Neural progenitor cell (in vitro differentiated cells): ENCODE results near the gene DMWD. TPM values are rescaled to one million over a fixed set of nuclear protein-coding genes. Genes with fewer than 3 reads are reported as not detected.
"Not testable (repeated sequence)": the region's sequence is repeated elsewhere in the genome, so short reads cannot be mapped to it uniquely, and the experiment has no call there.

Experiments
- DNase-seq: peaks from one replicate; pipeline ENCODE4 v3.0.0-alpha.2; 2016; ENCODE audit warnings: low spot score
- H2AFZ ChIP-seq: fragments of 200-600 bp; sonication (generic); replicated peaks from 2 replicates; pipeline ENCODE4 v1.6.1; 2016; ENCODE audit warnings: antibody characterized with exemption
- H3F3A ChIP-seq: fragments of 200-600 bp; sonication (generic); 2 replicates; pipeline ENCODE4 v1.6.1; 2016; ENCODE audit warnings: antibody characterized with exemption, low read depth
- H3K27ac ChIP-seq: fragments of 200-600 bp; sonication (generic); 2 replicates; pipeline ENCODE4 v1.5.1; 2016; ENCODE audit warnings: mild to moderate bottlenecking
- H3K27me3 ChIP-seq: fragments of 200-600 bp; sonication (generic); 2 replicates; pipeline ENCODE4 v1.6.1; 2016; ENCODE audit warnings: mild to moderate bottlenecking, moderate library complexity
- H3K36me3 ChIP-seq: fragments of 200-600 bp; sonication (generic); 2 replicates; pipeline ENCODE4 v1.5.1; 2016
- H3K4me1 ChIP-seq: fragments of 200-600 bp; sonication (generic); 2 replicates; pipeline ENCODE4 v1.6.1; 2016; ENCODE audit warnings: mixed run types
- H3K4me2 ChIP-seq: fragments of 200-600 bp; sonication (generic); 2 replicates; pipeline ENCODE4 v1.6.1; 2016
- H3K4me3 ChIP-seq: fragments of 200-600 bp; sonication (generic); 2 replicates; pipeline ENCODE4 v1.5.1; 2016
- H3K79me2 ChIP-seq: fragments of 200-600 bp; sonication (generic); 2 replicates; pipeline ENCODE4 v1.6.1; 2016; ENCODE audit warnings: low read depth
- H3K9ac ChIP-seq: fragments of 200-600 bp; sonication (generic); 2 replicates; pipeline ENCODE4 v1.6.1; 2016
- H3K9me3 ChIP-seq: fragments of 200-600 bp; sonication (generic); 2 replicates; pipeline ENCODE4 v1.5.1; 2016; ENCODE audit warnings: low read depth
- H4K20me1 ChIP-seq: fragments of 200-600 bp; sonication (generic); 2 replicates; pipeline ENCODE4 v1.6.1; 2016; ENCODE audit warnings: low read depth
- H3K27ac Mint-ChIP-seq: 3 replicates; pipeline ENCODE4 v1.8.0; 2021; ENCODE audit warnings: mixed read lengths
- H3K27me3 Mint-ChIP-seq: 2 replicates; pipeline ENCODE4 v1.8.0; 2022; ENCODE audit warnings: low read depth, mild to moderate bottlenecking, inconsistent platforms, moderate library complexity, mixed read lengths; ENCODE audit not compliant: insufficient read depth
- H3K36me3 Mint-ChIP-seq: 3 replicates; pipeline ENCODE4 v1.8.0; 2021; ENCODE audit warnings: mixed read lengths
- H3K4me1 Mint-ChIP-seq: 3 replicates; pipeline ENCODE4 v1.8.0; 2021; ENCODE audit warnings: mixed read lengths
- H3K4me3 Mint-ChIP-seq: 3 replicates; pipeline ENCODE4 v1.8.0; 2021; ENCODE audit warnings: mild to moderate bottlenecking, moderate library complexity, mixed read lengths
- H3K9me3 Mint-ChIP-seq: 3 replicates; pipeline ENCODE4 v1.8.0; 2020; ENCODE audit warnings: mixed read lengths
- EZH2 ChIP-seq: fragments of 200-600 bp; sonication (generic); IDR thresholded peaks from 2 replicates; pipeline ENCODE4 v1.6.1; 2017; ENCODE audit warnings: antibody characterized with exemption, mild to moderate bottlenecking, moderate library complexity
- EZH2phosphoT487 ChIP-seq: fragments of 200-600 bp; sonication (generic); IDR thresholded peaks from 2 replicates; pipeline ENCODE4 v1.6.1; 2017; ENCODE audit warnings: antibody characterized with exemption
- total RNA-seq: library from RNA; depleted of rRNA; stranded (reverse); fragments of >200 nt; gene quantifications from 2 replicates; pipeline ENCODE4 v1.2.3, GENCODE V29; 2015; ENCODE audit warnings: low replicate concordance
- TF ChIP-seq, protein P1 (sequence below): fragments of 200-600 bp; sonication (generic); IDR thresholded peaks from 2 replicates; pipeline ENCODE4 v1.5.1; 2017; ENCODE audit warnings: antibody characterized with exemption, mild to moderate bottlenecking

Gene DMWD
- total RNA-seq, 1 donor from 2014 or later, result 22.8 TPM

DNA sequence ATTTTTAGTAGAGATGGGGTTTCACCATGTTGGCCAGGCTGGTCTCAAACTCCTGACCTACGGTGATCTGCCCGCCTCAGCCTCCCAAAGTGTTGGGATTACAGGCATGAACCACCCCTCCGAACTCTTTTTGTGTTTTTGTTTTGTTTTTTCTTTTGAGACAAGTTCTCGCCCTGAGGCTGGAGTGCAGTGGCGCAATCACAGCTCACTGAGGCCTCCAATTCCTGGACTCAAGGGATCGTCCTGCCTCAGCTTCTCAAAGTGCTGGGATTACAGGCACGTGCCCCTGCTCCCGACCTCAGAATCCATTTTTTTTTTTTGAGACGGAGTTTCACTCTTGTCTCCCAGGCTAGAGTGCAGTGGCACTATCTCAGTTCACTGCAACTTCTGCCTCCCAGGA is 35.0 kb downstream of the DMWD start:
- Histone ChIP-seq H4K20me1 (no peaks in the 10 kb centered on the region), H3K36me3 (no peaks in the 10 kb centered on the region), H3K4me1 (no peaks in the 10 kb centered on the region), H3F3A (no peaks in the 10 kb centered on the region), H3K4me3 (no peak overlapping the region), H2AFZ (no peak overlapping the region), H3K27me3 (no peaks in the 10 kb centered on the region), H3K4me2 (no peak overlapping the region), H3K9me3 (no peaks in the 10 kb centered on the region), H3K79me2 (no peaks in the 10 kb centered on the region), H3K9ac (no peak overlapping the region), H3K27ac (no peak overlapping the region)
- Mint-ChIP-seq H3K9me3 (no peaks in the 10 kb centered on the region), H3K36me3 (no peaks in the 10 kb centered on the region), H3K27ac (no peak overlapping the region), H3K4me1 (peaks cover 3% of the 10 kb centered on the region), H3K4me3 (no peak overlapping the region), H3K27me3 (peaks cover 4% of the 10 kb centered on the region)
- TF ChIP-seq, protein P1, sequence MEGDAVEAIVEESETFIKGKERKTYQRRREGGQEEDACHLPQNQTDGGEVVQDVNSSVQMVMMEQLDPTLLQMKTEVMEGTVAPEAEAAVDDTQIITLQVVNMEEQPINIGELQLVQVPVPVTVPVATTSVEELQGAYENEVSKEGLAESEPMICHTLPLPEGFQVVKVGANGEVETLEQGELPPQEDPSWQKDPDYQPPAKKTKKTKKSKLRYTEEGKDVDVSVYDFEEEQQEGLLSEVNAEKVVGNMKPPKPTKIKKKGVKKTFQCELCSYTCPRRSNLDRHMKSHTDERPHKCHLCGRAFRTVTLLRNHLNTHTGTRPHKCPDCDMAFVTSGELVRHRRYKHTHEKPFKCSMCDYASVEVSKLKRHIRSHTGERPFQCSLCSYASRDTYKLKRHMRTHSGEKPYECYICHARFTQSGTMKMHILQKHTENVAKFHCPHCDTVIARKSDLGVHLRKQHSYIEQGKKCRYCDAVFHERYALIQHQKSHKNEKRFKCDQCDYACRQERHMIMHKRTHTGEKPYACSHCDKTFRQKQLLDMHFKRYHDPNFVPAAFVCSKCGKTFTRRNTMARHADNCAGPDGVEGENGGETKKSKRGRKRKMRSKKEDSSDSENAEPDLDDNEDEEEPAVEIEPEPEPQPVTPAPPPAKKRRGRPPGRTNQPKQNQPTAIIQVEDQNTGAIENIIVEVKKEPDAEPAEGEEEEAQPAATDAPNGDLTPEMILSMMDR, result no peak
- TF ChIP-seq EZH2phosphoT487 (no peak), EZH2 (no peak)
- DNase-seq, result no peak

DNA sequence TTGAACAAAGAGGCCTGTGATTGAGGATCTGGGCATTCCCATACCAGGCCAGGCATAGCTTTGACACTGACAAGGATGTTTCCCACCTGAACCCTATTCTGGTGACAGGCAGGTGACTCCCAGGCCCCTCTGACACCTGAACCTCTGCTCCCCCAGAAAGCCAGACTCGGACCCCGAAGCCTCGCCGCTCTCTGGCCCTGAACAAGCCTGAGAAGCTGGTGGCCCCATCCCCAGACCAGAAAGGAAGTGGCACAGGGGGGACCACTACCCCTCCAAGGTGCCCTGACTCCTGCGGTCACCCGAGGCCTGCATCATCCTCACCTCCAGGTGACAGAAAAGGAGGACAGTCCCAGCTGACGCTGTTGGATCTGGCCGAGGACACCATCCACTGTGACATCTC is 38.3 kb downstream of the DMWD start:
- H3K36me3 Mint-ChIP-seq, result no peaks in the 10 kb centered on the region

DNA sequence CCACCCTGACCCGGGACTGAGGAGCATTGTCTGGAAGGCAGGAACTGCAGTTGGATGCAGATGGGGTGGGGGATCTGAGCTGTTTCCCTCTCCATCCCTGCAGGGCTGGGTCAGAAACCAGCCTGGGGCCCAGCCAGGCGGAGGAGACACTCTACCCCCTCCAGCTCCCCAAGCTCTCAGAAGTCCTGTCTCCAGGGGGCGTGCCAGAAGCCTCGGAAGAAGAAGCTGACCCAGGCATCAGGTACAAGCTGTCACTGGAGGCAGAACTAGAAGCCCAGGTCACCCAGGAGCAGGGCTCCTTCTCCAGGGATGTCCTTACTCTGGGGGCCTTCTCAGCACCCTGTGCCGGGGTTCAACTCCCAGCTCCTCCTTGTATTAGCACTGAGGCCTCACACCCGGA is 39.1 kb downstream of the DMWD start:
- Mint-ChIP-seq H3K36me3 (no peaks in the 10 kb centered on the region), H3K4me1 (peaks cover 5% of the 10 kb centered on the region), H3K9me3 (no peaks in the 10 kb centered on the region), H3K27me3 (peaks cover 9% of the 10 kb centered on the region), H3K4me3 (no peak overlapping the region), H3K27ac (no peak overlapping the region)
- no peak overlapping the region for H3K9ac ChIP-seq
- no peak for TF ChIP-seq EZH2phosphoT487
- TF ChIP-seq, protein P1, result peak; percentile 40
- H3K4me1 ChIP-seq, result no peaks in the 10 kb centered on the region
- no peaks in the 10 kb centered on the region for H3F3A ChIP-seq
- DNase-seq, result peak; percentile 63
- H3K36me3 ChIP-seq, result no peaks in the 10 kb centered on the region
- no peaks in the 10 kb centered on the region for H4K20me1 ChIP-seq
- peak overlapping the region; percentile 86 for H2AFZ ChIP-seq
- H3K27ac ChIP-seq, result no peak overlapping the region
- H3K27me3 ChIP-seq, result no peaks in the 10 kb centered on the region
- H3K9me3 ChIP-seq, result no peaks in the 10 kb centered on the region
- no peaks in the 10 kb centered on the region for H3K79me2 ChIP-seq
- H3K4me2 ChIP-seq, result no peak overlapping the region
- H3K4me3 ChIP-seq, result no peak overlapping the region

More for the DNA sequence above, 38.3 kb downstream of the DMWD start:
- no peak overlapping the region for H2AFZ ChIP-seq
- H3K4me3 Mint-ChIP-seq, result no peak overlapping the region
- no peaks in the 10 kb centered on the region for H3K4me1 ChIP-seq
- H3K36me3 ChIP-seq, result no peaks in the 10 kb centered on the region
- no peaks in the 10 kb centered on the region for H3K9me3 Mint-ChIP-seq
- H3K79me2 ChIP-seq, result no peaks in the 10 kb centered on the region
- peaks cover 9% of the 10 kb centered on the region for H3K27me3 Mint-ChIP-seq
- no peak overlapping the region for H3K4me2 ChIP-seq
- H4K20me1 ChIP-seq, result no peaks in the 10 kb centered on the region
- no peaks in the 10 kb centered on the region for H3K9me3 ChIP-seq
- no peak overlapping the region for H3K4me3 ChIP-seq
- H3K27ac Mint-ChIP-seq, result no peak overlapping the region
- no peak overlapping the region for H3K27ac ChIP-seq
- no peaks in the 10 kb centered on the region for H3F3A ChIP-seq
- DNase-seq, result no peak
- no peak for TF ChIP-seq EZH2phosphoT487
- TF ChIP-seq EZH2, result no peak
- TF ChIP-seq, protein P1, result no peak
- peaks cover 5% of the 10 kb centered on the region for H3K4me1 Mint-ChIP-seq
- H3K27me3 ChIP-seq, result no peaks in the 10 kb centered on the region
- no peak overlapping the region for H3K9ac ChIP-seq

DNA sequence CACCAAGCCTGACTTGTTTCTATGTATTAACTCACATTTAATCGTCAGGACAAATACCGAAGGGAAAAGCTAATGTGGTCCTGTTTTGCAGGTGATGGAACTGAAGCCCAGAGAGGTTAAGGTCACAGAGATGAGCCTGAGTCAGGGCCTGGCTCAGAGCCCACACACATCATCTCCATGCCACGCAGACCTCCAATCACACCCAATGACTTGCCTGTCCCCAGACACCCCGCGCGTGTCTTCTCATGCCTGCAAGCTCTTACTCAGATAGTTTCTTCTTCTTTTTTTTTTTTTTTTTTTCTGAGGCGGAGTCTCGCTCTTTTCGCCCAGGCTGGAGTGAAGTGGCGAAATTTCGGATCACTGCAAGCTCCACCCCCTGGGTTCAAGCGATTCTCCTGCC is 40.0 kb downstream of the DMWD start:
- Histone ChIP-seq H3F3A (no peaks in the 10 kb centered on the region), H2AFZ (no peak overlapping the region), H3K36me3 (no peaks in the 10 kb centered on the region), H3K9ac (no peak overlapping the region), H3K4me1 (no peaks in the 10 kb centered on the region), H3K27ac (no peak overlapping the region), H3K9me3 (no peaks in the 10 kb centered on the region), H3K4me3 (no peak overlapping the region), H3K27me3 (no peaks in the 10 kb centered on the region), H3K79me2 (no peaks in the 10 kb centered on the region), H4K20me1 (no peaks in the 10 kb centered on the region), H3K4me2 (no peak overlapping the region)
- peaks cover 9% of the 10 kb centered on the region for H3K27me3 Mint-ChIP-seq
- no peak for TF ChIP-seq EZH2
- TF ChIP-seq EZH2phosphoT487, result no peak
- TF ChIP-seq, protein P1, result no peak
- DNase-seq, result no peak
- H3K27ac Mint-ChIP-seq, result no peak overlapping the region
- no peak overlapping the region for H3K4me3 Mint-ChIP-seq
- peaks cover 5% of the 10 kb centered on the region for H3K4me1 Mint-ChIP-seq
- no peaks in the 10 kb centered on the region for H3K9me3 Mint-ChIP-seq
- H3K36me3 Mint-ChIP-seq, result no peaks in the 10 kb centered on the region

DNA sequence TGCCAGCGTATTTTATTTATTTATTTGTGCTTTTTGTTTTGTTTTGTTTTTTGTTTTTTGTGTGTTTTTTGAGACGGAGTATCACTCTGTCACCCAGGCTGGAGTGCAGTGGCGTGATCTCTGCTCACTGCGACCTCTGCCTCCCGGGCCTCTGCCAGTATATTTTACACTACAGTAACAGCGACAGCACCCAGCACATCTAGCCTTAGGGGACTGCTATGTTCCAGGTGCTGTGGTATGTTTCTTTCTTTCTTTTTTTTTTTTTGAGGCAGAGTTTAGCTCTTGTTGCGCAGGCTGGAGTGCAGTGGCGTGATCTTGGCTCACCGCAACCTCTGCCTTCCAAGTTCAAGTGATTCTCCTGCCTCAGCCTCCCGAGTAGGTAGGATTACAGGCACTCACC is 41.2 kb downstream of the DMWD start:
- H3K79me2 ChIP-seq, H3F3A ChIP-seq, H3K4me1 Mint-ChIP-seq, DNase-seq, H4K20me1 ChIP-seq, H3K4me2 ChIP-seq, H3K27ac ChIP-seq, H3K9me3 Mint-ChIP-seq, H3K27me3 ChIP-seq, H3K27ac Mint-ChIP-seq, H3K4me1 ChIP-seq, H3K36me3 Mint-ChIP-seq, H2AFZ ChIP-seq, H3K4me3 ChIP-seq, H3K36me3 ChIP-seq, H3K9ac ChIP-seq, H3K9me3 ChIP-seq, H3K27me3 Mint-ChIP-seq: not testable (repeated sequence)
- H3K4me3 Mint-ChIP-seq, result peak overlapping the region; percentile 58
